Inflammatory macrophage (primary cell): ENCODE results near the gene CNTN2.

Experiments
- DNase-seq, 2 donors: peaks; one replicate each; pipeline ENCODE4 v3.0.0-alpha.2; 2020 to 2022
- total RNA-seq, 18 experiments: gene quantifications; one replicate each; lab custom pipeline; 2026; ENCODE audit warnings: mixed read lengths in 6 of 18, inconsistent platforms in 2 of 18; lab: John Stamatoyannopoulos, UW

Gene CNTN2
- 0 to 1.8 (median 0.07) reads per million in 18 experiments for total RNA-seq

GRCh38 chr1:205042911-205043806 lies at the start of gene CNTN2:
TSS of gene CNTN2 (plus strand) at chr1:205043212. CDS start at chr1:205053186, 9,974 bp downstream.
- DNase-seq, result no peak

GRCh38 chr1:204994086-204994862 lies 48.7 kb upstream of the CNTN2 start:
- no peak for DNase-seq

- DNase-seq, result no peak
These were observed 46.0 kb upstream of the CNTN2 start for GRCh38 chr1:204996981-204997380.

GRCh38 chr1:204997591-204998355 lies 45.2 kb upstream of the CNTN2 start:
- no peak for DNase-seq

GRCh38 chr1:205001162-205001561 lies 41.9 kb upstream of the CNTN2 start:
- no peak for DNase-seq

- no peak for DNase-seq
These were observed 40.3 kb upstream of the CNTN2 start for GRCh38 chr1:205002705-205003104.

- no peak for DNase-seq
These were observed 39.5 kb upstream of the CNTN2 start for GRCh38 chr1:205003358-205004131.

GRCh38 chr1:205004351-205004750 lies 38.7 kb upstream of the CNTN2 start:
- no peak for DNase-seq

GRCh38 chr1:205008896-205009295 lies 34.1 kb upstream of the CNTN2 start:
- DNase-seq, result no peak

- DNase-seq, result no peak
These were observed 33.3 kb upstream of the CNTN2 start for GRCh38 chr1:205009670-205010069.

GRCh38 chr1:205012391-205013140 lies 30.4 kb upstream of the CNTN2 start:
- DNase-seq, result no peak

- DNase-seq, result peak in 1 of 2 donors; percentile 4
These were observed 29.2 kb upstream of the CNTN2 start for GRCh38 chr1:205013683-205014367.

- peak in 1 of 2 donors; percentile 1 for DNase-seq
These were observed 28.2 kb upstream of the CNTN2 start for GRCh38 chr1:205014783-205015182.

GRCh38 chr1:205015241-205015640 lies 27.8 kb upstream of the CNTN2 start:
- no peak for DNase-seq

GRCh38 chr1:205016075-205016474 lies 26.9 kb upstream of the CNTN2 start:
- DNase-seq, result no peak

GRCh38 chr1:205016584-205016983 lies 26.4 kb upstream of the CNTN2 start:
- DNase-seq, result no peak

- no peak for DNase-seq
These were observed 26.0 kb upstream of the CNTN2 start for GRCh38 chr1:205017001-205017400.

- DNase-seq, result no peak
These were observed 25.2 kb upstream of the CNTN2 start for GRCh38 chr1:205017766-205018165.

GRCh38 chr1:205018381-205018780 lies 24.6 kb upstream of the CNTN2 start:
- DNase-seq, result no peak

GRCh38 chr1:205020466-205020865 lies 22.5 kb upstream of the CNTN2 start:
- no peak for DNase-seq

- no peak for DNase-seq
These were observed 18.3 kb upstream of the CNTN2 start for GRCh38 chr1:205024679-205025078.
